ENCODE data around the gene SEL1L3. TPM values are rescaled to one million over a fixed set of nuclear protein-coding genes. Genes with fewer than 3 reads are reported as not detected.
"Not testable (repeated sequence)": the region's sequence is repeated elsewhere in the genome, so short reads cannot be mapped to it uniquely, and the experiment has no call there.

Gene SEL1L3
- total RNA-seq, result 44.0 and 49.2 TPM in 2 replicates

GRCh38 chr4:25862411-25863346 lies at the start of gene SEL1L3:
Gene SEL1L3, minus strand, starts transcription at chr4:25862988. Its CDS starts 152 bp downstream, at chr4:25862836.
- Mint-ChIP-seq H3K4me1 (ENCODE audit: low read depth) (peaks cover 37% of the 10 kb centered on the region), H3K4me3 (ENCODE audit: low read depth) (peak within 1 kb of the TSS; percentile 100), H3K27ac (peak within 1 kb of the TSS; percentile 100), H3K27me3 (ENCODE audit: low read depth) (no peaks in the 10 kb centered on the region), H3K36me3 (ENCODE audit: low read depth) (peaks cover 12% of the 10 kb centered on the region), H3K9me3 (no peaks in the 10 kb centered on the region)
- intact Hi-C loops (cut with micrococcal nuclease), result loop anchor here (2.0 to 5.0 kb wide), 4 partner anchors 52 to 1280 kb away; partner anchors contain the start of genes DHX15 and SMIM20
- peak; percentile 37 for DNase-seq (ENCODE audit: low spot score)

- Mint-ChIP-seq H3K27ac (no peak overlapping the region), H3K4me3 (ENCODE audit: low read depth) (no peak overlapping the region), H3K9me3 (peaks cover 5% of the 10 kb centered on the region), H3K4me1 (ENCODE audit: low read depth) (peaks cover 24% of the 10 kb centered on the region), H3K27me3 (ENCODE audit: low read depth) (peaks cover 14% of the 10 kb centered on the region), H3K36me3 (ENCODE audit: low read depth) (peaks cover 6% of the 10 kb centered on the region)
- intact Hi-C loops (cut with micrococcal nuclease), result loop anchor here (5.0 to 10.0 kb wide), 4 partner anchors 673 to 1093 kb away; partner anchors contain the start of genes PI4K2B, STIM2 and TBC1D19
- DNase-seq (ENCODE audit: low spot score), result no peak
These were observed 48.6 kb upstream of the SEL1L3 start for GRCh38 chr4:25911356-25911755.

GRCh38 chr4:25908491-25908901 lies 45.7 kb upstream of the SEL1L3 start:
- H3K4me1 Mint-ChIP-seq (ENCODE audit: low read depth), result peaks cover 12% of the 10 kb centered on the region
- intact Hi-C loops (cut with micrococcal nuclease), result no loop called here
- no peak overlapping the region for H3K27ac Mint-ChIP-seq
- no peak for DNase-seq (ENCODE audit: low spot score)
- peaks cover 14% of the 10 kb centered on the region for H3K27me3 Mint-ChIP-seq (ENCODE audit: low read depth)
- no peaks in the 10 kb centered on the region for H3K36me3 Mint-ChIP-seq (ENCODE audit: low read depth)
- H3K9me3 Mint-ChIP-seq, result peaks cover 5% of the 10 kb centered on the region
- H3K4me3 Mint-ChIP-seq (ENCODE audit: low read depth), result no peak overlapping the region

- H3K4me1 Mint-ChIP-seq (ENCODE audit: low read depth); H3K27ac Mint-ChIP-seq; H3K36me3 Mint-ChIP-seq (ENCODE audit: low read depth); H3K4me3 Mint-ChIP-seq (ENCODE audit: low read depth); H3K9me3 Mint-ChIP-seq; H3K27me3 Mint-ChIP-seq (ENCODE audit: low read depth); intact Hi-C loops (cut with micrococcal nuclease); DNase-seq (ENCODE audit: low spot score): not testable (repeated sequence)
These were observed 43.3 kb upstream of the SEL1L3 start for GRCh38 chr4:25906113-25906512.

- Mint-ChIP-seq H3K36me3 (ENCODE audit: low read depth) (no peaks in the 10 kb centered on the region), H3K27me3 (ENCODE audit: low read depth) (peaks cover 8% of the 10 kb centered on the region), H3K4me3 (ENCODE audit: low read depth) (no peak overlapping the region), H3K4me1 (ENCODE audit: low read depth) (peaks cover 8% of the 10 kb centered on the region), H3K27ac (no peak overlapping the region), H3K9me3 (peaks cover 5% of the 10 kb centered on the region)
- no peak for DNase-seq (ENCODE audit: low spot score)
- intact Hi-C loops (cut with micrococcal nuclease), result no loop called here
These were observed 42.6 kb upstream of the SEL1L3 start for GRCh38 chr4:25905371-25905770.

GRCh38 chr4:25904748-25905082 lies 41.9 kb upstream of the SEL1L3 start:
- intact Hi-C loops (cut with micrococcal nuclease), result no loop called here
- no peak overlapping the region for H3K27ac Mint-ChIP-seq
- no peak overlapping the region for H3K4me3 Mint-ChIP-seq (ENCODE audit: low read depth)
- peaks cover 5% of the 10 kb centered on the region for H3K27me3 Mint-ChIP-seq (ENCODE audit: low read depth)
- no peaks in the 10 kb centered on the region for H3K36me3 Mint-ChIP-seq (ENCODE audit: low read depth)
- DNase-seq (ENCODE audit: low spot score), result no peak
- peaks cover 11% of the 10 kb centered on the region for H3K4me1 Mint-ChIP-seq (ENCODE audit: low read depth)
- peaks cover 5% of the 10 kb centered on the region for H3K9me3 Mint-ChIP-seq

- Mint-ChIP-seq H3K27ac (no peak overlapping the region), H3K36me3 (ENCODE audit: low read depth) (no peaks in the 10 kb centered on the region), H3K4me3 (ENCODE audit: low read depth) (no peak overlapping the region), H3K9me3 (peaks cover 2% of the 10 kb centered on the region), H3K27me3 (ENCODE audit: low read depth) (peaks cover 3% of the 10 kb centered on the region), H3K4me1 (ENCODE audit: low read depth) (peaks cover 11% of the 10 kb centered on the region)
- intact Hi-C loops (cut with micrococcal nuclease), result no loop called here
- DNase-seq (ENCODE audit: low spot score), result no peak
These were observed 41.3 kb upstream of the SEL1L3 start for GRCh38 chr4:25903900-25904747.

- Mint-ChIP-seq H3K36me3 (ENCODE audit: low read depth) (no peaks in the 10 kb centered on the region), H3K27me3 (ENCODE audit: low read depth) (no peaks in the 10 kb centered on the region), H3K27ac (no peak overlapping the region), H3K9me3 (no peaks in the 10 kb centered on the region), H3K4me1 (ENCODE audit: low read depth) (peaks cover 7% of the 10 kb centered on the region), H3K4me3 (ENCODE audit: low read depth) (no peak overlapping the region)
- DNase-seq (ENCODE audit: low spot score), result no peak
- intact Hi-C loops (cut with micrococcal nuclease), result no loop called here
These were observed 38.2 kb upstream of the SEL1L3 start for GRCh38 chr4:25901030-25901430.

GRCh38 chr4:25900310-25900709 lies 37.5 kb upstream of the SEL1L3 start:
- no peak overlapping the region for H3K27ac Mint-ChIP-seq
- no peaks in the 10 kb centered on the region for H3K36me3 Mint-ChIP-seq (ENCODE audit: low read depth)
- no peaks in the 10 kb centered on the region for H3K27me3 Mint-ChIP-seq (ENCODE audit: low read depth)
- H3K4me3 Mint-ChIP-seq (ENCODE audit: low read depth), result no peak overlapping the region
- intact Hi-C loops (cut with micrococcal nuclease), result no loop called here
- peaks cover 7% of the 10 kb centered on the region for H3K4me1 Mint-ChIP-seq (ENCODE audit: low read depth)
- no peaks in the 10 kb centered on the region for H3K9me3 Mint-ChIP-seq
- no peak for DNase-seq (ENCODE audit: low spot score)

GRCh38 chr4:25896776-25897539 lies 34.2 kb upstream of the SEL1L3 start:
- DNase-seq (ENCODE audit: low spot score), result no peak
- Mint-ChIP-seq H3K27me3 (ENCODE audit: low read depth) (no peaks in the 10 kb centered on the region), H3K36me3 (ENCODE audit: low read depth) (no peaks in the 10 kb centered on the region), H3K4me1 (ENCODE audit: low read depth) (peaks cover 7% of the 10 kb centered on the region), H3K27ac (no peak overlapping the region), H3K4me3 (ENCODE audit: low read depth) (no peak overlapping the region), H3K9me3 (no peaks in the 10 kb centered on the region)
- intact Hi-C loops (cut with micrococcal nuclease), result no loop called here

- H3K4me1 Mint-ChIP-seq (ENCODE audit: low read depth), result no peaks in the 10 kb centered on the region
- DNase-seq (ENCODE audit: low spot score), result no peak
- no peaks in the 10 kb centered on the region for H3K9me3 Mint-ChIP-seq
- no peaks in the 10 kb centered on the region for H3K36me3 Mint-ChIP-seq (ENCODE audit: low read depth)
- no peaks in the 10 kb centered on the region for H3K27me3 Mint-ChIP-seq (ENCODE audit: low read depth)
- no peak overlapping the region for H3K4me3 Mint-ChIP-seq (ENCODE audit: low read depth)
- H3K27ac Mint-ChIP-seq, result no peak overlapping the region
- intact Hi-C loops (cut with micrococcal nuclease), result no loop called here
These were observed 30.0 kb upstream of the SEL1L3 start for GRCh38 chr4:25892796-25893195.

Data from activated T-helper 2 cell treated with anti-CD3 and anti-CD28 coated beads, Interferon-gamma antibody, Interleukin-2, Interleukin-4, amounts not matched to agents 10 μg/mL and 5 μg/mL and 100 μg/mL, durations not matched to agents 14 hours and 24 hours and 36 hours (primary cell).